Ovary (tissue), 3 donors: Measurements from ENCODE around the gene LIN9.

Experiments used
- EP300 ChIP-seq: sonication (generic); formaldehyde crosslinking; IDR thresholded peaks from one replicate; pipeline ENCODE4 v1.6.1; 2017; ENCODE audit warnings: antibody characterized with exemption
- POLR2A ChIP-seq: fragments of 450-650 bp; IDR thresholded peaks from one replicate; pipeline ENCODE4 v1.6.1; 2017; ENCODE audit warnings: antibody characterized with exemption, mild to moderate bottlenecking, moderate library complexity
- TF ChIP-seq, protein P1 (sequence below), 3 donors: fragments of 450-650 bp in 2 of 3; fragments of 200-600 bp in 1 of 3; IDR thresholded peaks; one replicate each; pipeline versions ENCODE4 v1.5.1 to v1.8.0; 2016 to 2022; ENCODE audit warnings: antibody characterized with exemption in 3 of 3, mild to moderate bottlenecking in 1 of 3
- donor health status: DM: no; HTN: no; CAD: no.

DNA sequence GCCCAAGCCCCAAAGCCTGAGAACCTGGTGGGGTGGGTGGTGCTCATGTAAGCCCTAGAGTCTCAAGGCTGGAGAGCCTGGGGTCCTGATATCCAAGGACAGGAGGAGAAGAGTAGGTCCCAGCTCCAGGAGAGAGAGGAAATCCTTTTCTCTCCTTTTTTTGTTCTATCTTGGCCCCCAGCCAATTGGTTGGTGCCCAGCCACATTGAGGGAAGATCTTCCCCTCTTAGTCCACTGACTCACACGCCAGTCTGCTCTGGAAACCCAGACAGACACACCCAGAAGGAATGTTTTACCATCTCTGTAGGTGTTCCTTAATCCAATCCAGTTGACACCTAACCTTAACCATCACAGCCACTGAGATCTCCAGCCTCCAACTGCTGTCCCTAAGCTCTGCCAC, 16.2 kb upstream of the LIN9 start:
- TF ChIP-seq POLR2A, result no peak
- TF ChIP-seq, protein P1, sequence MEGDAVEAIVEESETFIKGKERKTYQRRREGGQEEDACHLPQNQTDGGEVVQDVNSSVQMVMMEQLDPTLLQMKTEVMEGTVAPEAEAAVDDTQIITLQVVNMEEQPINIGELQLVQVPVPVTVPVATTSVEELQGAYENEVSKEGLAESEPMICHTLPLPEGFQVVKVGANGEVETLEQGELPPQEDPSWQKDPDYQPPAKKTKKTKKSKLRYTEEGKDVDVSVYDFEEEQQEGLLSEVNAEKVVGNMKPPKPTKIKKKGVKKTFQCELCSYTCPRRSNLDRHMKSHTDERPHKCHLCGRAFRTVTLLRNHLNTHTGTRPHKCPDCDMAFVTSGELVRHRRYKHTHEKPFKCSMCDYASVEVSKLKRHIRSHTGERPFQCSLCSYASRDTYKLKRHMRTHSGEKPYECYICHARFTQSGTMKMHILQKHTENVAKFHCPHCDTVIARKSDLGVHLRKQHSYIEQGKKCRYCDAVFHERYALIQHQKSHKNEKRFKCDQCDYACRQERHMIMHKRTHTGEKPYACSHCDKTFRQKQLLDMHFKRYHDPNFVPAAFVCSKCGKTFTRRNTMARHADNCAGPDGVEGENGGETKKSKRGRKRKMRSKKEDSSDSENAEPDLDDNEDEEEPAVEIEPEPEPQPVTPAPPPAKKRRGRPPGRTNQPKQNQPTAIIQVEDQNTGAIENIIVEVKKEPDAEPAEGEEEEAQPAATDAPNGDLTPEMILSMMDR (IDR thresholded peaks at IDR 0.05), result no peak
- no peak for TF ChIP-seq EP300
